Measurements from ENCODE around the gene STARD4. TPM values are rescaled to one million over a fixed set of nuclear protein-coding genes. Genes with fewer than 3 reads are reported as not detected.

The STARD4 gene
- total RNA-seq, 2 experiments from 2014 or later: 33.7 to 37.4 TPM

- H3K36me3 Mint-ChIP-seq (ENCODE audit: low read depth): no peaks in the 10 kb centered on the region
These were observed 36.8 kb upstream of the STARD4 start for GRCh38 chr5:111548992-111549649.

GRCh38 chr5:111548348-111548950 lies 36.1 kb upstream of the STARD4 start:
- Mint-ChIP-seq H3K4me3 (no peak overlapping the region), H3K4me1 (peaks cover 17% of the 10 kb centered on the region), H3K9me3 (no peaks in the 10 kb centered on the region), H3K36me3 (ENCODE audit: low read depth) (no peaks in the 10 kb centered on the region), H3K27me3 (peaks cover 6% of the 10 kb centered on the region), H3K27ac (no peak overlapping the region)
- DNase-seq: no peak
- ChIA-PET POLR2A (no interaction called here), CTCF (no interaction called here)

More at GRCh38 chr5:111548992-111549649, 36.8 kb upstream of the STARD4 start:
- peaks cover 17% of the 10 kb centered on the region for H3K4me1 Mint-ChIP-seq
- H3K4me3 Mint-ChIP-seq: no peak overlapping the region
- no peak for DNase-seq
- H3K27me3 Mint-ChIP-seq: peaks cover 6% of the 10 kb centered on the region
- H3K27ac Mint-ChIP-seq: no peak overlapping the region
- ChIA-PET POLR2A (no interaction called here), CTCF (no interaction called here)
- no peaks in the 10 kb centered on the region for H3K9me3 Mint-ChIP-seq

GRCh38 chr5:111545031-111545430 lies 32.7 kb upstream of the STARD4 start:
- H3K4me1 Mint-ChIP-seq: no peaks in the 10 kb centered on the region
- ChIA-PET CTCF (no interaction called here), POLR2A (no interaction called here)
- peaks cover 17% of the 10 kb centered on the region for H3K27me3 Mint-ChIP-seq
- no peak overlapping the region for H3K27ac Mint-ChIP-seq
- DNase-seq: no peak
- H3K4me3 Mint-ChIP-seq: no peak overlapping the region
- no peaks in the 10 kb centered on the region for H3K36me3 Mint-ChIP-seq (ENCODE audit: low read depth)
- no peaks in the 10 kb centered on the region for H3K9me3 Mint-ChIP-seq

GRCh38 chr5:111537141-111538024 lies 25.0 kb upstream of the STARD4 start:
- Mint-ChIP-seq H3K27me3 (peaks cover 33% of the 10 kb centered on the region), H3K9me3 (no peaks in the 10 kb centered on the region), H3K27ac (no peak overlapping the region), H3K4me1 (peaks cover 5% of the 10 kb centered on the region), H3K36me3 (ENCODE audit: low read depth) (peaks cover 4% of the 10 kb centered on the region), H3K4me3 (no peak overlapping the region)
- ChIA-PET POLR2A (no interaction called here), CTCF (interaction anchor here (1.2 kb wide), 1 partner anchor 161 kb away, joined by 3 read pairs; no protein-coding TSS in a partner anchor)
- DNase-seq: no peak

- ChIA-PET POLR2A (no interaction called here), CTCF (interaction anchor here (0.8 to 1.2 kb wide), 2 partner anchors 15 to 24 kb away, joined by 3 to 4 read pairs; partner anchors contain the start of gene STARD4)
- Mint-ChIP-seq H3K27ac (no peak overlapping the region), H3K36me3 (ENCODE audit: low read depth) (peaks cover 4% of the 10 kb centered on the region), H3K4me1 (peaks cover 12% of the 10 kb centered on the region), H3K27me3 (peaks cover 33% of the 10 kb centered on the region), H3K9me3 (no peaks in the 10 kb centered on the region), H3K4me3 (no peak overlapping the region)
- DNase-seq: no peak
These were observed 23.7 kb upstream of the STARD4 start for GRCh38 chr5:111535879-111536549.

GRCh38 chr5:111532886-111533582 lies 20.7 kb upstream of the STARD4 start:
- ChIA-PET POLR2A (no interaction called here), CTCF (interaction anchor here (1.2 to 2.8 kb wide), 3 partner anchors 12 to 217 kb away, joined by 3 to 13 read pairs (median 11); no protein-coding TSS in a partner anchor)
- Mint-ChIP-seq H3K27ac (no peak overlapping the region), H3K27me3 (peaks cover 15% of the 10 kb centered on the region), H3K36me3 (ENCODE audit: low read depth) (peaks cover 4% of the 10 kb centered on the region), H3K4me3 (no peak overlapping the region), H3K4me1 (peaks cover 28% of the 10 kb centered on the region), H3K9me3 (peaks cover 4% of the 10 kb centered on the region)
- no peak for DNase-seq

GRCh38 chr5:111530298-111530740 lies 18.0 kb upstream of the STARD4 start:
- H3K36me3 Mint-ChIP-seq (ENCODE audit: low read depth): peaks cover 2% of the 10 kb centered on the region
- peak; percentile 88 for DNase-seq
- peaks cover 28% of the 10 kb centered on the region for H3K4me1 Mint-ChIP-seq
- peaks cover 3% of the 10 kb centered on the region for H3K27me3 Mint-ChIP-seq
- H3K9me3 Mint-ChIP-seq: peaks cover 4% of the 10 kb centered on the region
- H3K4me3 Mint-ChIP-seq: peak overlapping the region; percentile 8
- ChIA-PET POLR2A (interaction anchor here (0.6 kb wide), 1 partner anchor 289 kb away, joined by 3 read pairs; no protein-coding TSS in a partner anchor), CTCF (interaction anchor here (0.9 to 1.8 kb wide), 4 partner anchors 9 to 67 kb away, joined by 3 to 7 read pairs (median 3); no protein-coding TSS in a partner anchor)
- peak overlapping the region; percentile 83 for H3K27ac Mint-ChIP-seq

GRCh38 chr5:111528056-111528455 lies 15.7 kb upstream of the STARD4 start:
- no peak overlapping the region for H3K27ac Mint-ChIP-seq
- H3K36me3 Mint-ChIP-seq (ENCODE audit: low read depth): no peaks in the 10 kb centered on the region
- H3K4me1 Mint-ChIP-seq: peaks cover 28% of the 10 kb centered on the region
- H3K4me3 Mint-ChIP-seq: no peak overlapping the region
- CTCF ChIA-PET: no interaction called here
- H3K27me3 Mint-ChIP-seq: no peaks in the 10 kb centered on the region
- POLR2A ChIA-PET: no interaction called here
- no peak for DNase-seq
- H3K9me3 Mint-ChIP-seq: peaks cover 4% of the 10 kb centered on the region

- H3K27ac Mint-ChIP-seq: no peak overlapping the region
- no peak for DNase-seq
- ChIA-PET POLR2A (no interaction called here), CTCF (interaction anchor here (1.1 to 2.6 kb wide), 3 partner anchors 8 to 11 kb away, joined by 3 to 13 read pairs (median 3); partner anchors contain the start of gene STARD4)
- no peaks in the 10 kb centered on the region for H3K9me3 Mint-ChIP-seq
- peaks cover 2% of the 10 kb centered on the region for H3K4me1 Mint-ChIP-seq
- H3K4me3 Mint-ChIP-seq: no peak overlapping the region
- peaks cover 6% of the 10 kb centered on the region for H3K27me3 Mint-ChIP-seq
- H3K36me3 Mint-ChIP-seq (ENCODE audit: low read depth): no peaks in the 10 kb centered on the region
These were observed 8.6 kb upstream of the STARD4 start for GRCh38 chr5:111520908-111521307.

GRCh38 chr5:111518777-111519176 lies 6.4 kb upstream of the STARD4 start:
- Mint-ChIP-seq H3K27me3 (peaks cover 6% of the 10 kb centered on the region), H3K4me1 (peaks cover 8% of the 10 kb centered on the region), H3K4me3 (no peak overlapping the region), H3K27ac (no peak overlapping the region), H3K36me3 (ENCODE audit: low read depth) (no peaks in the 10 kb centered on the region), H3K9me3 (no peaks in the 10 kb centered on the region)
- POLR2A ChIA-PET: no interaction called here
- CTCF ChIA-PET: interaction anchor here (0.9 to 1.1 kb wide), 2 partner anchors 13 to 24 kb away, joined by 4 read pairs; no protein-coding TSS in a partner anchor
- DNase-seq: no peak

- CTCF ChIA-PET: interaction anchor here (0.8 to 1.1 kb wide), 2 partner anchors 9 to 14 kb away, joined by 3 to 4 read pairs; no protein-coding TSS in a partner anchor
- H3K4me3 Mint-ChIP-seq: no peak overlapping the region
These were observed 5.6 kb upstream of the STARD4 start for GRCh38 chr5:111517853-111518501.

More at GRCh38 chr5:111517853-111518501, 5.6 kb upstream of the STARD4 start:
- POLR2A ChIA-PET: no interaction called here
- H3K9me3 Mint-ChIP-seq: no peaks in the 10 kb centered on the region
- H3K4me1 Mint-ChIP-seq: peaks cover 15% of the 10 kb centered on the region
- no peaks in the 10 kb centered on the region for H3K36me3 Mint-ChIP-seq (ENCODE audit: low read depth)
- peaks cover 6% of the 10 kb centered on the region for H3K27me3 Mint-ChIP-seq
- no peak for DNase-seq
- no peak overlapping the region for H3K27ac Mint-ChIP-seq

Measured in activated CD4-positive, alpha-beta T cell treated with anti-CD3 and anti-CD28 coated beads, Interleukin-2, amount 10 ng/mL, durations not matched to agents 7 days and 5 days (primary cell).